Stimulated activated CD4-positive, alpha-beta T cell treated with anti-CD3 and anti-CD28 coated beads, Interleukin-2, amount 100 ng/mL, for 24 hours (primary cell): ENCODE results near the gene ITGB3BP.
"Not testable (repeated sequence)": the region's sequence is repeated elsewhere in the genome, so short reads cannot be mapped to it uniquely, and the experiment has no call there.

Source experiments
- DNase-seq, 2 donors: peaks; one replicate each; pipeline ENCODE4 v3.0.0-alpha.2; 2020

ITGB3BP gene

GRCh38 chr1:63522891-63523728 lies at the start of gene ITGB3BP, which contains the start of gene EFCAB7:
Gene ITGB3BP, minus strand, starts transcription at chr1:63523225. Its CDS starts 92 bp downstream, at chr1:63523133.
Gene EFCAB7, plus strand, starts transcription at chr1:63523525. Its CDS starts 2,048 bp downstream, at chr1:63525573.
- DNase-seq: peak; percentile 83 to 84

GRCh38 chr1:63572686-63573085 lies 49.7 kb upstream of the ITGB3BP start:
- DNase-seq: not testable (repeated sequence)

- DNase-seq: no peak
These were observed 46.8 kb upstream of the ITGB3BP start for GRCh38 chr1:63569640-63570316.

DNA sequence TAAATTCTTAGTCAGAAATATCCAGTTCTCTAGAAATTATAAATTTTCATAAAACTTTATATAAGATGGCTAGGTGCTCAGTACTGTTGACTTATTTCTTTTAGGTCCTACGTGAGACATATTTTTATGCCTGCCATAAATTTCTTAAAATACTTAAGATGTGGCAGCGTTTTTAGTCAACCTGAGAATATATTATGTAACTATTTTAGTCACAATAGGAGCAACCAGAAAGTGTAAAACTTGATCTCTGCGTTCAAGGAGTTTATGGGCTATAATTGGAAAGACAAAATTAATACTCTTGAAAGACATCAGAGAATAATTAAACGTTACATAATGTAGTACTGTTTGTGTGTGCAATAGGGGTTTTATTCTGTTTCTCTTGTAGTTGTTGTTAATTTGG lies 46.0 kb upstream of the ITGB3BP start:
- no peak for DNase-seq

DNA sequence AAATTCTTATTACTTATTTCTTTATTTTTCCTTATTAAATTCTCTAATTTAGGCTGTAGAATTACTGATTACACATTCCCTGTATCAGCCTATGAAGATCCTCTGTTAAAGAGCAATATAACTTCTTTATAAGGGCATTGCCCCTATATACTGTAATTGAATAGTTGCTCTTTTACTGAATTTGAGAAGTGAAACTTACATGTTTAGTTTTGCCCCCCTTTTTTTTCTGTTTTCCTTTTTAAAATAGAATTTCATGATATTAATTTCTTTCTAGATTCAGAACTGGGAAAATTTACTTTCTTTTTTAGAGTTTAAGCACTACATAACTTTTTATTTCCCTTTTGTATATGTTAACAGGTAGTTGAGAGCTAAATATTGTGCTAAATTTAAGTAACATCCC lies 40.7 kb upstream of the ITGB3BP start:
- no peak for DNase-seq

DNA sequence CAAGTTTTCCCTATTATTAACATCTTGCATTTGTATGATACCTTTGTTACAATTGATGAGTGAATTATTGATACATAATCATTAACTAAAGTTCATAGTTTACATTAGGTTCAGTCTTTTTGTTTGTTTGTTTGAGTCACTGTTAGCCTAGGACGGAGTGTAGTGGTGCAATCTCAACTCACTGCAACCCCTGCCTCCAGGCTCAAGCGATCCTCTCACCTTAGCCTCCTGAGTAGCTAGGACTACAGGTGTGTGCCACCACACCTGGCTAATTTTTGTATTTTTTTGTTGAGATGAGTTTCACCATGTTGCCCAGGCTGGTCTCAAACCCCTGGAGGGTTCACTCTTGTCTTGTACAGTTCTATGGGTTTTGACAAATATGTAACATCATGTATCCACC lies 36.3 kb upstream of the ITGB3BP start:
- no peak for DNase-seq

DNA sequence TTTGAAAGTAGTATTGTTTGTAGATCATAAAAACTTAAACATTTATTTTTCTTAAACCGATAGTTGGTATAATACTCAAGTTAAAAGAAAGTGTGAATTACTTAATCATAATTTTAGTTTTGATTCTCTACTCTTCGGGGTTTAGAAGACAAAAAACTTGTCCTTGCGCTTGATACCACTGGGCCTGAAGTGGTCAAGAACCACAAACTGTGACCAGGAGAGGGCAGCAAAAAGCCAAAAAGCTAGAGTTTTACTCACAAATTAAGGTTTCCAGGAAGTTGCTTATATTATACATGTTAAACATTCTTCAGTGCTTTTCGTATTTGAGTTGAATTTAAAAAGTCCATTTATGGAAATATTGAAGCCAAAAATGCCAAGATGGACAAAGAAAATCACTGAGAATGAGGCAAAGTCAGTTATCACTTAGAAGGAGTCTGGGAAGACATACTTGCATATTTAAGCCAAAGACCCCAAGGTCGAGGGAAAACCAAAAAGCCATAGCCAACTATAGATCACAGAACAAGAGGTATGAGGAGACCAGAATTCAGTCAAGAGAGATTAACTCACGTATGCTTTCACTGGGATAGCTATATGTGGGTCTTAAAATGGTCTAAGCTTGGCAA lies 34.5 kb upstream of the ITGB3BP start:
- DNase-seq: peak; percentile 25 to 27

DNA sequence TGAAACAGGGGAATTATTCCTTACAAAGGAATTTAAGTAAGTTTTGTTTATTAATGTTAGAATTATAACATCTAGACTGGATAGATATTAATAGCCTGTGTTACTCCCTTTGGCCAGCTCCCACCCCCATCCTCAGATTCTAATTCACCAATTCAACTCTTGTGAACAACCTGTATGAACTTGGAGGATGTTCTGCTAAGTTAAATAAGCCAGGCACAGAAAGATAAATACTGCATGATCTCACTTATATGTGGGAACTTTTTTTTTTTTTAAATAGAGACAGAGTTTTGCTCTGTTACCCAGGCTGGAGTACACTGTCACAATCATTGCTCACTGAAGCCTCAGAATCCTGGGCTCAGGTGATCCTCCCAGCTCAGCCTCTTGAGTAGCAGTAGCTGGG lies 32.5 kb upstream of the ITGB3BP start:
- DNase-seq: no peak

GRCh38 chr1:63548877-63549276 lies 25.9 kb upstream of the ITGB3BP start:
- no peak for DNase-seq

GRCh38 chr1:63548303-63548702 lies 25.3 kb upstream of the ITGB3BP start:
- no peak for DNase-seq

DNA sequence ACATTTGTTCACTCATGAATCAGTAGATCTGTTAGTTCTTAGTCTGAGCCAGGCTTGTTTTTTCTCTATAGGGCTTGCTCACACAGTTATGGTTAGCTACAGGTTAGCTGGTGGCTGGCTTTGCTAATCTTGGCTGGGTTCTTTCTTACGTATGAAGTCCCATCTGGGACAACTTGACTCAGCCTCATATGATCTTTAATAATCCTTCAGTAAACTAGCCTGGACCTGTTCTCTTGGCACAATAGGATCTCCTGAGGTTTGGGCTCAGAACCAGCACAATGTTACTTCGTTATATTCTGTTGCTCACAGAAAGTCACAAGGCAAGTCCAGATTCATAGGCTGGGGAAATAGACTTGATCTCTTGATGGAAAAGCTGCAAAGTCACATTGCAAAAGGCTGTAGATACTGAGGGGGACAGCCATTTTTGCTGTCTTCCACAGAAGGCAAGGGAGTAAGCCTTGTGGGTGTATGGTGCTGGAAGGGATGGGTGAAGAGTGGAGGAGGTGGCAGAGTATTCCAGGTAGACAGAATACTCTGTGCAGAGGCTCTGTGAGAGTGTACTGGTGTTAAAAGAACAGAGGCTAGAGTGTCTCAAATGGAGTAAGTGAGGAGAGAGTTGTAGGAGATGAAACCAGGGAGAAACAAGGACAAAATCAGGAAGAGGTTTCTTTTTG lies 24.7 kb upstream of the ITGB3BP start:
- no peak for DNase-seq

DNA sequence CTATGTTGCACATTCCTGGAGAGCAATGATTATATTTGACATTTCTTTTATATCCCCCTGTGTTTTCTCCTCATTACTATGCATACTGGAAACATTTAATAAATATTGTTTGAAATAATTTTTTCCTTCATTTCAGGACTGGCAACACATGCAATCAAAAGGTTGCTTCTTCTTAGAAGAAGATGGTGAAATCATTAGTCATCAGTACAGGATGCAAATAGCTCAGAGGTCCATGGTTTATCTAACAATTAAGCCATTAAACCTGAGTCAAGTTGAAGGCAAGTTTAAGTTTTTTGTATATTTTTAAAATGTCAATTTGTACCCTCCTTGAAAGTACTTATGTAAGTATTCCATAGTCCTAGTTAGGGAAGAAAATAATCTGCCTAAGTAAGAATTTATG lies 22.8 kb upstream of the ITGB3BP start:
- no peak for DNase-seq

DNA sequence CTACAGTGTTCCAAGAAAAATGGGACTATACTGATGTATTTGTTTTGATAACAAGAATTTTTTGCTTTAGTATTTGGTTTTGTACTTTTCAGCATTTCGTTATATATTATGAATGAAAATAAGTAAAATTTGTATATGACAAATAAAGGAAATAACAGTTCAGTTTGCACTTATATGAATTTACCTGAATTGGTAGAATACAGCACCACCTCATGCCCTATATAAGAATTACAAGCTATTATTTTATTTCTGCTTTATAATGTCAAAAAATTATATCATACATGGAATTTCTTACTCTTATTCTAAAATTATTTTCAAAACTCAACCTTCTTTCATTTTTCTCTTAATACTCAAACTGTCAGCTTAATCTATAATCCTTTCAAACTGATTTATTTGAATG lies 14.9 kb upstream of the ITGB3BP start:
- no peak for DNase-seq

DNA sequence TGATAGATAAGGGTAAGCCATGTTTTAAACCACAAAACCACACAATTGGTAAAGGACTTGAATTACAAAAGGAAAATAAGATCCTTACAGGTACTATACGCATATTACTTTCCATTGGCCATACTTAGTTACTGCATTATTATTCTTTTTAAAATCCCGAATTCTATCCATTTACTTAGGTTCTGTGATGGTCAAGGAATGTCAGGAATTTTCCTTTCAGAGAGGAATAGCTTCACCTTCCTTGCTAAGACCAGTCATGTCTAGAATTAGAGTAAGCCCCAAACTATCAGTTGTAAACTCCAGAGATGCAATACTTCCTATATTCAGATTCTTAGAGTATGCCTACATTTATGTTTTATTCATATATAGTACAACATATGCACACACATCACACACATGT lies 14.0 kb upstream of the ITGB3BP start:
- DNase-seq: no peak

GRCh38 chr1:63534406-63534805 lies 11.4 kb upstream of the ITGB3BP start:
- no peak for DNase-seq

DNA sequence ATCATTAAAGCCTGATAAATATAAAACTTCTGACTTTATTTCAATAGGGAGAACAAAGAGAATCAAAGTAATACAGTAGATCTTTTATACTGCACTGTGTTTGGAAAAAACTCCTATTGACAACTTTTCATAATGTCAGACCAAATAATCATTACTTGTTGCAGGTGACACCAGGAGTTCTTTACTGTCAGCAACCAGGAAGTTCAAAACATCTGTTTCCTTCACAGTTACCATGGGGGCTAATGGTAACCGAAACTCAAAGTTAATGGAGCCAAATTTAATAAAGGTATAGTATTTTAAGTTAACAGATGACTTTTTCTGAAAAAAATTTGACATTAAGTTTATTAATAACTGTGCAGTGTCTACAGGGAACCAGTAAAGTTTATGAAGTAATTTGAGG lies 10.9 kb upstream of the ITGB3BP start:
- no peak for DNase-seq

DNA sequence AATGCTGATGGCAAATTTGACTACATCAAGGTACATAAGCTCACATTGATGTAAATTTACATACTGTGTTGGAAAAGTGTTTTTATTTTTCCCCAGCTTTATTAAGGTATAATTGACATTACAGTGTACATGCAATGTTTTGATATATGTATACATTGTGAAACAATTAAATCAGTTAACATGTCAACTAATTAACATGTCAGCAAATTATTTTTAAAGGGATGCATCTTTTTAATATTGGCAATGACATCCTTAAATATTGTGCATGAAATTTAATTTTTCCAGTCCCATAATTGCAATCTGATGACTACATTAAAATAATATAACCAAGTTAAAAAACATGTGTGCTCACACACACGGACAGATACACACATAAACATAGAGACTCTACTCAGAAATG lies 9.7 kb upstream of the ITGB3BP start:
- no peak for DNase-seq

DNA sequence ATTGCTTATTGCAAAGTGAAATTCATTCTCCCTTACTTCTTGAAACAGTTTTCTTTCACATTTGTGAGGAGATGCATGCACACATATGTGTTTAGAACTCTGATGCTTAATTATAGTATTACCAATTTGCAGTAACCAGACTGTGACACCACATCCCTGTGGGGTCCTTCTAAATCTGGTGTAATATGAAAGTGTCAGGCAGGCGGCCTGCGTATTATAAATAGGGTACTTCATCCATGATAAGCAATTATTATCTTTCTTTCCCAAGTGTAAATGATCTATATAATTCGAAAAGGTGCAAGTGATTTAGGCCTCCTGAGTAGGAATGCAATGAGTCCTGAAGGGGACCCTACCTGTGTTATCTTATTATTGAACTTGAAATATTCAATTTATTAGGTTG lies 1.2 kb upstream of the ITGB3BP start:
- no peak for DNase-seq

- DNase-seq: no peak
These were observed 713 bp upstream of the ITGB3BP start for GRCh38 chr1:63523738-63524137.

- no peak for DNase-seq
These were observed 6.4 kb downstream of the ITGB3BP start for GRCh38 chr1:63516629-63517028.

GRCh38 chr1:63512584-63512983 lies 10.4 kb downstream of the ITGB3BP start:
- DNase-seq: no peak

DNA sequence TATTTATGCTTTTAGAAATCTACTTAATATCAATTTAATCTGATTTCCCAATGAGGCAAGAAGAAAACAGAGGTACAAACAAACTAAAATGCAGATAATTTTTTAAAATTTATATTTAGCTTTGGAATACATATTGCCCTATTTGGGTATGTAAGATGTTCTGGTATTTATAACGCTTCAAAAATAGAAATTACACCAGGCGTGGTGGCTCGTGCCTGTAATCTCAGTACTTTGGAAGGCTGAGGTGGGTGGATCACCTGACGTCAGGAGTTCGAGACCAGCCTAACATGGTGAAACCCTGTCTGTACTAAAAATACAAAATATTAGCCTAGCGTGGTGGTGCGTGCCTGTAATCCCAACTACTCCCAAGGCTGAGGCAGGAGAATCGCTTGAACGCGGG lies 13.3 kb downstream of the ITGB3BP start:
- no peak for DNase-seq

DNA sequence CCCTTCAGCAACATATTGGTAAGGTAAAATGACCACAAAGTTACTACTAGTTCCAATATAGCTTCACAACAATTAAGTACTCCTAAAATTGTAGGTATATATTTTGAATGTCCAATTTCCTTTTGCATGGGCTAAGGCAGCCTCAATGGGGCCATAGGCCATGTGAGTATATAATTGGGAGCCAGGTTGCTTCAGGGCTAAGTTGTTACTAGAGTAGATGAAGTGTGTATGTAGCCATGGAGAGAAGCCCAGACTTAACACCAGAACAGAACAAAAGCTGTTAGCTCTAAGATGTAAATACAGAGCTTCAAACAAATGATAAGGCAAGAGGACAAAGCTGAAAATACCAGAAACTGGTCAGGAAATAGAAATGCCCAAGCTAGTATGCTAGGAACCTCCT lies 16.2 kb downstream of the ITGB3BP start:
- no peak for DNase-seq
